NCI-H2196 treated with DMSO at 0.1 percent for 48 hours (cell line): ENCODE measurements around the gene CRTAP.
A peak's percentile ranks its signal among the peaks of the same experiment; 100 is the strongest.
"Not testable (repeated sequence)": the region's sequence is repeated elsewhere in the genome, so short reads cannot be mapped to it uniquely, and the experiment has no call there.

ENCODE experiments used
- DNase-seq: peaks from one replicate; lab custom pipeline; 2025; ENCODE audit not compliant: unreplicated experiment; lab: John Stamatoyannopoulos, UW

CRTAP gene

GRCh38 chr3:33099109-33099645 is 14.6 kb upstream of the CRTAP start:
- no peak for DNase-seq

- DNase-seq, result no peak
These were observed 14.1 kb upstream of the CRTAP start for GRCh38 chr3:33099701-33100100.

GRCh38 chr3:33100229-33100628 is 13.6 kb upstream of the CRTAP start:
- DNase-seq, result no peak

GRCh38 chr3:33103034-33103433 is 10.8 kb upstream of the CRTAP start:
- DNase-seq, result no peak

- DNase-seq, result no peak
These were observed 10.3 kb upstream of the CRTAP start for GRCh38 chr3:33103480-33103879.

- no peak for DNase-seq
These were observed 9.0 kb upstream of the CRTAP start for GRCh38 chr3:33104803-33105202.

- DNase-seq, result no peak
These were observed 8.4 kb upstream of the CRTAP start for GRCh38 chr3:33105341-33105948.

- not testable (repeated sequence) for DNase-seq
These were observed 7.0 kb upstream of the CRTAP start for GRCh38 chr3:33106854-33107253.

GRCh38 chr3:33111581-33111980 is 2.2 kb upstream of the CRTAP start:
- DNase-seq, result no peak

- DNase-seq, result no peak
These were observed 809 bp downstream of the CRTAP start for GRCh38 chr3:33114622-33115023.

GRCh38 chr3:33115024-33115768 is 1.4 kb downstream of the CRTAP start:
- no peak for DNase-seq

GRCh38 chr3:33117461-33117860 is 3.6 kb downstream of the CRTAP start:
- DNase-seq, result no peak

- no peak for DNase-seq
These were observed 6.1 kb downstream of the CRTAP start for GRCh38 chr3:33119891-33120290.

GRCh38 chr3:33122991-33123390 is 9.2 kb downstream of the CRTAP start:
- DNase-seq, result no peak

- DNase-seq, result no peak
These were observed 10.8 kb downstream of the CRTAP start for GRCh38 chr3:33124638-33125037.

- DNase-seq, result no peak
These were observed 12.0 kb downstream of the CRTAP start for GRCh38 chr3:33125840-33126239.

GRCh38 chr3:33128706-33129105 is 14.9 kb downstream of the CRTAP start:
- no peak for DNase-seq

- DNase-seq, result no peak
These were observed 16.3 kb downstream of the CRTAP start for GRCh38 chr3:33130144-33130543.

- DNase-seq, result peak; percentile 18
These were observed 17.7 kb downstream of the CRTAP start for GRCh38 chr3:33131331-33132018.

- DNase-seq, result no peak
These were observed 18.2 kb downstream of the CRTAP start for GRCh38 chr3:33132019-33132360.

GRCh38 chr3:33134026-33134625 is 20.3 kb downstream of the CRTAP start:
- DNase-seq, result no peak

GRCh38 chr3:33137691-33138090 is 23.9 kb downstream of the CRTAP start:
- DNase-seq, result no peak
